Superior temporal gyrus (tissue), 1 donor: ENCODE results near the gene NES.

ENCODE experiments used
- DNase-seq: peaks from one replicate; pipeline ENCODE4 v3.0.0-alpha.2; 2016; ENCODE audit errors: extremely low spot score

The NES gene

GRCh38 chr1:156664046-156664766 lies 13.0 kb downstream of the NES start:
- no peak for DNase-seq

GRCh38 chr1:156663178-156663577 lies 14.0 kb downstream of the NES start:
- no peak for DNase-seq

- no peak for DNase-seq
These were observed 14.5 kb downstream of the NES start for GRCh38 chr1:156662800-156663055.

GRCh38 chr1:156662005-156662799 lies 15.0 kb downstream of the NES start:
- DNase-seq: peak; percentile 82

- no peak for DNase-seq
These were observed 16.5 kb downstream of the NES start for GRCh38 chr1:156660752-156661112.

GRCh38 chr1:156659988-156660751 lies 17.0 kb downstream of the NES start:
- DNase-seq: peak; percentile 96

- no peak for DNase-seq
These were observed 17.6 kb downstream of the NES start for GRCh38 chr1:156659661-156659987.

- peak; percentile 13 for DNase-seq
These were observed 18.1 kb downstream of the NES start for GRCh38 chr1:156658945-156659574.

- no peak for DNase-seq
These were observed 18.7 kb downstream of the NES start for GRCh38 chr1:156658496-156658895.

- peak; percentile 14 for DNase-seq
These were observed 19.4 kb downstream of the NES start for GRCh38 chr1:156657741-156658319.

GRCh38 chr1:156656806-156657740 lies 20.1 kb downstream of the NES start:
- peak; percentile 89 for DNase-seq

- no peak for DNase-seq
These were observed 21.2 kb downstream of the NES start for GRCh38 chr1:156655904-156656516.

- DNase-seq: no peak
These were observed 21.9 kb downstream of the NES start for GRCh38 chr1:156655151-156655903.

- DNase-seq: no peak
These were observed 22.5 kb downstream of the NES start for GRCh38 chr1:156654700-156655099.

GRCh38 chr1:156652992-156653355 lies 24.2 kb downstream of the NES start:
- DNase-seq: no peak

GRCh38 chr1:156652131-156652991 lies 24.8 kb downstream of the NES start:
- no peak for DNase-seq

- DNase-seq: no peak
These were observed 28.3 kb downstream of the NES start for GRCh38 chr1:156648951-156649350.

- DNase-seq: no peak
These were observed 28.7 kb downstream of the NES start for GRCh38 chr1:156648496-156648895.

- DNase-seq: no peak
These were observed 29.9 kb downstream of the NES start for GRCh38 chr1:156647351-156647750.
